Suprapubic skin (tissue), 4 donors: ENCODE results near the gene EYS.

Source experiments
- EP300 ChIP-seq: sonication (generic); formaldehyde crosslinking; IDR thresholded peaks from one replicate; pipeline ENCODE4 v1.6.1; 2017; ENCODE audit warnings: antibody characterized with exemption
- POLR2A ChIP-seq, 2 donors: fragments of 450-650 bp; IDR thresholded peaks; one replicate each; pipeline ENCODE4 v1.6.1; 2017; ENCODE audit warnings: antibody characterized with exemption in 2 of 2, mild to moderate bottlenecking in 2 of 2, moderate library complexity in 2 of 2
- POLR2AphosphoS5 ChIP-seq, 3 donors: sonication (generic); formaldehyde crosslinking; IDR thresholded peaks; one replicate each; pipeline ENCODE4 v1.6.1; 2017; ENCODE audit warnings: antibody characterized with exemption in 3 of 3
- TF ChIP-seq, protein P1 (sequence below), 2 donors: fragments of 200-600 bp in 1 of 2; fragments of 450-650 bp in 1 of 2; sonication (generic) in 1 of 2; IDR thresholded peaks; one replicate each; pipeline ENCODE4 v1.5.1; 2016 to 2019; ENCODE audit warnings: antibody characterized with exemption in 2 of 2, mild to moderate bottlenecking in 1 of 2, moderate library complexity in 1 of 2

DNA sequence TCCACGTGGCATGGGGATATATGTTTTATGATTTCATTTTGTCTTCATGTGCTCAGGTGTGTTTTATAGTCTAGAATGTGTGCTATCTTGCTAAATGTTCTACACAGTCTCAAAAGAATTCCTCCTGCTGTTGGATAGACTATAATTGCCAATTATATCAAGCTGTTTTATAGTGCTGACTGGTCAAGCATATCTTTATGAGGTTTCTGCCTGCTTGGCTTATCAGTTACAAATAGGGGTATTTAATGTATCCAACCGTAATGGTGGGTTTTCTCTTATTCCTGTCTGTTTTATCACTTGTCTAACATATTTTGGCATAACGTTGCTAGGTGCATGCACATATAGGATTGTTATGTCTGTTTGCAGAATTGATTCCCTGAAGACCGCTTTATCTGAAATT lies 201.3 kb downstream of the EYS start:
- TF ChIP-seq, protein P1, sequence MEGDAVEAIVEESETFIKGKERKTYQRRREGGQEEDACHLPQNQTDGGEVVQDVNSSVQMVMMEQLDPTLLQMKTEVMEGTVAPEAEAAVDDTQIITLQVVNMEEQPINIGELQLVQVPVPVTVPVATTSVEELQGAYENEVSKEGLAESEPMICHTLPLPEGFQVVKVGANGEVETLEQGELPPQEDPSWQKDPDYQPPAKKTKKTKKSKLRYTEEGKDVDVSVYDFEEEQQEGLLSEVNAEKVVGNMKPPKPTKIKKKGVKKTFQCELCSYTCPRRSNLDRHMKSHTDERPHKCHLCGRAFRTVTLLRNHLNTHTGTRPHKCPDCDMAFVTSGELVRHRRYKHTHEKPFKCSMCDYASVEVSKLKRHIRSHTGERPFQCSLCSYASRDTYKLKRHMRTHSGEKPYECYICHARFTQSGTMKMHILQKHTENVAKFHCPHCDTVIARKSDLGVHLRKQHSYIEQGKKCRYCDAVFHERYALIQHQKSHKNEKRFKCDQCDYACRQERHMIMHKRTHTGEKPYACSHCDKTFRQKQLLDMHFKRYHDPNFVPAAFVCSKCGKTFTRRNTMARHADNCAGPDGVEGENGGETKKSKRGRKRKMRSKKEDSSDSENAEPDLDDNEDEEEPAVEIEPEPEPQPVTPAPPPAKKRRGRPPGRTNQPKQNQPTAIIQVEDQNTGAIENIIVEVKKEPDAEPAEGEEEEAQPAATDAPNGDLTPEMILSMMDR (IDR thresholded peaks at IDR 0.05) = no peak
- TF ChIP-seq POLR2A (IDR thresholded peaks at IDR 0.05) (no peak), POLR2AphosphoS5 (IDR thresholded peaks at IDR 0.05) (no peak), EP300 (no peak)
